CMK (cell line): ENCODE measurements around the gene DIDO1.
"Not testable (repeated sequence)": the region's sequence is repeated elsewhere in the genome, so short reads cannot be mapped to it uniquely, and the experiment has no call there.

Experiments
- DNase-seq: peaks from one replicate; pipeline ENCODE4 v3.0.0-alpha.2; 2010; ENCODE audit warnings: low read depth

The DIDO1 gene

GRCh38 chr20:62854121-62854520 lies 72.2 kb downstream of the DIDO1 start:
- DNase-seq: no peak

GRCh38 chr20:62853304-62853703 lies 73.0 kb downstream of the DIDO1 start:
- DNase-seq: not testable (repeated sequence)

- no peak for DNase-seq
Measured at GRCh38 chr20:62852841-62853240, 73.5 kb downstream of the DIDO1 start.

GRCh38 chr20:62852196-62852595 lies 74.1 kb downstream of the DIDO1 start:
- DNase-seq: no peak

GRCh38 chr20:62850333-62850974 lies 75.9 kb downstream of the DIDO1 start:
- DNase-seq: no peak

GRCh38 chr20:62849431-62849830 lies 76.9 kb downstream of the DIDO1 start:
- DNase-seq: no peak

- not testable (repeated sequence) for DNase-seq
Measured at GRCh38 chr20:62848917-62849316, 77.4 kb downstream of the DIDO1 start.

GRCh38 chr20:62846166-62846890 lies 80.0 kb downstream of the DIDO1 start:
- DNase-seq: no peak

- no peak for DNase-seq
Measured at GRCh38 chr20:62845416-62846160, 80.7 kb downstream of the DIDO1 start.

- no peak for DNase-seq
Measured at GRCh38 chr20:62844182-62844581, 82.1 kb downstream of the DIDO1 start.

GRCh38 chr20:62843656-62844055 lies 82.6 kb downstream of the DIDO1 start:
- no peak for DNase-seq

GRCh38 chr20:62841705-62842212 lies 84.5 kb downstream of the DIDO1 start:
- DNase-seq: no peak

- DNase-seq: no peak
Measured at GRCh38 chr20:62840244-62841197, 85.8 kb downstream of the DIDO1 start.

- DNase-seq: no peak
Measured at GRCh38 chr20:62839816-62840215, 86.5 kb downstream of the DIDO1 start.

GRCh38 chr20:62839261-62839660 lies 87.0 kb downstream of the DIDO1 start:
- no peak for DNase-seq

GRCh38 chr20:62838128-62838891 lies 88.0 kb downstream of the DIDO1 start:
- no peak for DNase-seq

GRCh38 chr20:62837790-62838127 lies 88.5 kb downstream of the DIDO1 start:
- no peak for DNase-seq

- no peak for DNase-seq
Measured at GRCh38 chr20:62836967-62837490, 89.3 kb downstream of the DIDO1 start.

GRCh38 chr20:62835931-62836861 lies 90.1 kb downstream of the DIDO1 start:
- no peak for DNase-seq
